ENCODE data around the gene ZNF121.
"Not testable (repeated sequence)": the region's sequence is repeated elsewhere in the genome, so short reads cannot be mapped to it uniquely, and the experiment has no call there.

The ZNF121 gene

GRCh38 chr19:9580728-9581127 is 3.6 kb downstream of the ZNF121 start:
- Histone ChIP-seq H3K4me1 (ENCODE audit: control insufficient read depth, insufficient read depth, low read length) (peaks cover 5% of the 10 kb centered on the region), H3K4me3 (ENCODE audit: low read depth, low read length) (peak overlapping the region; percentile 99), H3K36me3 (ENCODE audit: control insufficient read depth, insufficient read depth, low read length) (no peaks in the 10 kb centered on the region), H3K27me3 (ENCODE audit: control insufficient read depth, insufficient read depth, low read length) (no peaks in the 10 kb centered on the region), H3K9ac (ENCODE audit: low read depth, low read length) (no peak overlapping the region), H3K9me3 (ENCODE audit: control insufficient read depth, insufficient read depth, low read length) (no peaks in the 10 kb centered on the region)

DNA sequence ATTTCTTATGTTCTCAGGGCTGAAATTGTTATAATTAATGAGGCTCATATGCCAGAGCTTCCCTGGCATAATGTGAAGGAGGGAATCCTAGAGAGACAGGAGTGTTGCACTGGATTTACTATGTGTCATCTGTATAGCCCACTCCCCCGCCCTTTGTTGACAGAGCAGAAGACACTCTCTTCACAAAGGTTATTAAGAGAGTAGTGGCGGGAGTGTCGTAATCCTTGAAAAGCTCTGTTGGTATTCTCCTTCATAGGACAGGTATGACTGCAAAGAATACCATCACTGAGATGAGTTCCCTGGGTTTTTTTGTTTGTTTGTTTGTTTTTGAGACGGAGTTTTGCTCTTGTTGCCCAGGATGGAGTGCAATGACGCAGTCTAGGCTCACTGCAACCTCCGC is 14.0 kb downstream of the ZNF121 start:
- no peaks in the 10 kb centered on the region for H3K27me3 ChIP-seq (ENCODE audit: control insufficient read depth, insufficient read depth, low read length)
- H3K9ac ChIP-seq (ENCODE audit: low read depth, low read length) = no peak overlapping the region
- H3K36me3 ChIP-seq (ENCODE audit: control insufficient read depth, insufficient read depth, low read length) = peaks cover 36% of the 10 kb centered on the region
- no peaks in the 10 kb centered on the region for H3K4me1 ChIP-seq (ENCODE audit: control insufficient read depth, insufficient read depth, low read length)
- peaks cover 36% of the 10 kb centered on the region for H3K9me3 ChIP-seq (ENCODE audit: control insufficient read depth, insufficient read depth, low read length)
- H3K4me3 ChIP-seq (ENCODE audit: low read depth, low read length) = no peak overlapping the region

- Histone ChIP-seq H3K36me3 (ENCODE audit: control insufficient read depth, insufficient read depth, low read length) (peaks cover 37% of the 10 kb centered on the region), H3K4me1 (ENCODE audit: control insufficient read depth, insufficient read depth, low read length) (no peaks in the 10 kb centered on the region), H3K4me3 (ENCODE audit: low read depth, low read length) (no peak overlapping the region), H3K9ac (ENCODE audit: low read depth, low read length) (no peak overlapping the region), H3K9me3 (ENCODE audit: control insufficient read depth, insufficient read depth, low read length) (peaks cover 38% of the 10 kb centered on the region), H3K27me3 (ENCODE audit: control insufficient read depth, insufficient read depth, low read length) (no peaks in the 10 kb centered on the region)
Observed at GRCh38 chr19:9566729-9567128, 17.6 kb downstream of the ZNF121 start.

- Histone ChIP-seq H3K36me3 (ENCODE audit: control insufficient read depth, insufficient read depth, low read length) (peaks cover 37% of the 10 kb centered on the region), H3K9me3 (ENCODE audit: control insufficient read depth, insufficient read depth, low read length) (peaks cover 42% of the 10 kb centered on the region), H3K4me1 (ENCODE audit: control insufficient read depth, insufficient read depth, low read length) (no peaks in the 10 kb centered on the region), H3K4me3 (ENCODE audit: low read depth, low read length) (no peak overlapping the region), H3K9ac (ENCODE audit: low read depth, low read length) (no peak overlapping the region), H3K27me3 (ENCODE audit: control insufficient read depth, insufficient read depth, low read length) (no peaks in the 10 kb centered on the region)
Observed at GRCh38 chr19:9565900-9566705, 18.2 kb downstream of the ZNF121 start.

DNA sequence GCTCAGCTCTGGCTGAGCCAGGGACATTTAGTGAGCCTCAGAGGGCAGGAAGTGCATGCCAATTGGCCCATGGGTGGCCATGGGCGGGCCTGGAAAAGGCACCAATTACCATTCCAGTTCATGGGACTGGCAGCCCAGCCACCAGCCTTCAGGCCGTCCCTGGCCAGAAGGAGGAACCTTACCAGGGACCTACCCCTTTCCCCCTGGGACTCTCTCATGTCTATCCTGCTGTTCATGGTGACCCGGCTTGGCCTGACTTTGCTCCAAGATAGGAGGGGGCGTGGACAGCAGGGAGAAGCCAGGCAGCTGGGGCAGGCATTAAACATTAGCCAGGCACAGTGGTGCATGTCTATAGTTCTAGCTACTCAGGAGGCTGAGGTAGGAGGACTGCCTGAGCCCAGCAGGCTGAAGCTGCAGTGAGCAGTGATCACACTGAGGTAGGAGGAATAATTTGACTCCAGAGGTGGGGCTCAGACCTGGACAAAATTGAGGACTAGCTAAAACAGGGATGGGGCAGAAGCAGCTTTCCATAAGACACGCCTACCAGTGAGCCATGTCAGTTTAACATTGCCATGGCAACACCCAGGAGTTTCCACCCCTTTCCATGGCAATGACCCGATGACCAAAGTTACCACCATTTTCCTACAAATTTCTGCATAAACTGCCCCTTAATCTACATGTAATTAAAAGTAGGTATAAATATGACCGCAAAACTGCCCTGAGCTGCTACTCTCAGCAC is 31.6 kb downstream of the ZNF121 start:
- Histone ChIP-seq H3K9ac (ENCODE audit: low read depth, low read length) (no peak overlapping the region), H3K4me1 (ENCODE audit: control insufficient read depth, insufficient read depth, low read length) (no peaks in the 10 kb centered on the region), H3K27me3 (ENCODE audit: control insufficient read depth, insufficient read depth, low read length) (no peaks in the 10 kb centered on the region), H3K9me3 (ENCODE audit: control insufficient read depth, insufficient read depth, low read length) (no peaks in the 10 kb centered on the region), H3K4me3 (ENCODE audit: low read depth, low read length) (no peak overlapping the region), H3K36me3 (ENCODE audit: control insufficient read depth, insufficient read depth, low read length) (no peaks in the 10 kb centered on the region)

DNA sequence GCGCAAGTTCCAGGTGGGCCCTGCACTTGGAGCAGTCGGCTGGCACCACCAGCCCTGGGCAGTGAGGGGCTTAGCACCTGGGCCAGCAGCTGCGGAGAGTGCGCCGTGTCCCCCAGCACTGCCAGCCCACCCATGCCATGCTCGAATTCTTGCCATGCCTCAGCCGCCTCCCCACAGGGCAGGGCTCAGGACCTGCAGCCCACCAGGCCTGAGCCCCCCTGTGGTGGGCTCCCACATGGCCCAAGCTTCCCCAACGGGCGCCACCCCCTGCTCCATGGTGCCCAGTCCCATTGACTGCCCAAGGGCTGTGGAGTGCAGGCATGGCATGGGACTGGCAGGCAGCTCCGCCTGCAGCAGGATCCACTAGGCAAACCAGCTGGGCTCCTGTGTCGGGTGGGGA is 36.4 kb downstream of the ZNF121 start:
- Histone ChIP-seq H3K9me3 (ENCODE audit: control insufficient read depth, insufficient read depth, low read length) (peaks cover 5% of the 10 kb centered on the region), H3K36me3 (ENCODE audit: control insufficient read depth, insufficient read depth, low read length) (no peaks in the 10 kb centered on the region), H3K4me1 (ENCODE audit: control insufficient read depth, insufficient read depth, low read length) (no peaks in the 10 kb centered on the region), H3K27me3 (ENCODE audit: control insufficient read depth, insufficient read depth, low read length) (no peaks in the 10 kb centered on the region), H3K4me3 (ENCODE audit: low read depth, low read length) (no peak overlapping the region), H3K9ac (ENCODE audit: low read depth, low read length) (no peak overlapping the region)

GRCh38 chr19:9541281-9541680 is 43.0 kb downstream of the ZNF121 start:
- H3K9ac ChIP-seq (ENCODE audit: low read depth, low read length); H3K4me1 ChIP-seq (ENCODE audit: control insufficient read depth, insufficient read depth, low read length): not testable (repeated sequence)

DNA sequence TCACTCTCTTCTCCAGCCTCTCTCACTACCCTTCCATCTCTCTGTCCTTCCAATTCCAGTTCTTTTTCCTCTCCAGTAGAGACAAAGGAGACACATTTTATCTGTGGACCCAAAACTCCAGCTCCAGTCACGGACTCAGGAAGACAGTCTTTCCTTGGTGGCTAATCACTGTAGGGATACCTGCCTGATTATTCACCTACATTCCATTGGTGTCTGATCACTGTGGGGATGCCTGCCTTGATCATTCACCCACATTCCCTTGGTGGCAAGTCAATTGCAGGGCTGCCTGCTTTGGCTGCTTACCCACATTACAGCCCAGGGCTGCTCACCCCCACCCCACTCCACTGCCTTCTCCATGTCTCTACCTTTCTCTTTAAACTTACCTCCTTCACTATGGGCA is 44.4 kb downstream of the ZNF121 start:
- not testable (repeated sequence) for H3K4me3 ChIP-seq (ENCODE audit: low read depth, low read length)

More at GRCh38 chr19:9541281-9541680, 43.0 kb downstream of the ZNF121 start:
- H3K9me3 ChIP-seq (ENCODE audit: control insufficient read depth, insufficient read depth, low read length); H3K36me3 ChIP-seq (ENCODE audit: control insufficient read depth, insufficient read depth, low read length); H3K4me3 ChIP-seq (ENCODE audit: low read depth, low read length); H3K27me3 ChIP-seq (ENCODE audit: control insufficient read depth, insufficient read depth, low read length): not testable (repeated sequence)

DNA sequence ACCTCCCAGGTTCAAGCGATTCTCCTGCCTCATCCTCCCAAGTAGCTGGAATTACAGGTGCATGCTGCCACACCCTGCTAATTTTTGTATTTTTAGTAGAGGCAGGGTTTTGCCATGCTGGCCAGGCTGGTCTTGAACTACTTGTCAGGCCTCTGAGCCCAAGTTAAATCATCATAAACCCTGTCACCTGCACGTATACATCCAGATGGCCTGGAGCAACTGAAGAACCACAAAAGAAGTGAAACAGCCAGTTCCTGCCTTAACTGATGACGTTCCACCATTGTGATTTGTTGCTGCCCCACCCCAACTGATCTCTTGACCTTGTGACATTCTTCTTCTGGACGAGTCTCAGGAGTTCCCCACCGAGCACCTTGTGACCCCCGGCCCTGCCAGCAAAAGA is 45.1 kb downstream of the ZNF121 start:
- not testable (repeated sequence) for H3K27me3 ChIP-seq (ENCODE audit: control insufficient read depth, insufficient read depth, low read length); H3K4me1 ChIP-seq (ENCODE audit: control insufficient read depth, insufficient read depth, low read length); H3K9me3 ChIP-seq (ENCODE audit: control insufficient read depth, insufficient read depth, low read length); H3K9ac ChIP-seq (ENCODE audit: low read depth, low read length)
- Histone ChIP-seq H3K36me3 (ENCODE audit: control insufficient read depth, insufficient read depth, low read length) (peaks cover 17% of the 10 kb centered on the region), H3K4me3 (ENCODE audit: low read depth, low read length) (peak overlapping the region; percentile 98)

More for the DNA sequence above, 44.4 kb downstream of the ZNF121 start:
- H3K9me3 ChIP-seq (ENCODE audit: control insufficient read depth, insufficient read depth, low read length); H3K9ac ChIP-seq (ENCODE audit: low read depth, low read length); H3K4me1 ChIP-seq (ENCODE audit: control insufficient read depth, insufficient read depth, low read length); H3K27me3 ChIP-seq (ENCODE audit: control insufficient read depth, insufficient read depth, low read length): not testable (repeated sequence)
- H3K36me3 ChIP-seq (ENCODE audit: control insufficient read depth, insufficient read depth, low read length) = peaks cover 10% of the 10 kb centered on the region

DNA sequence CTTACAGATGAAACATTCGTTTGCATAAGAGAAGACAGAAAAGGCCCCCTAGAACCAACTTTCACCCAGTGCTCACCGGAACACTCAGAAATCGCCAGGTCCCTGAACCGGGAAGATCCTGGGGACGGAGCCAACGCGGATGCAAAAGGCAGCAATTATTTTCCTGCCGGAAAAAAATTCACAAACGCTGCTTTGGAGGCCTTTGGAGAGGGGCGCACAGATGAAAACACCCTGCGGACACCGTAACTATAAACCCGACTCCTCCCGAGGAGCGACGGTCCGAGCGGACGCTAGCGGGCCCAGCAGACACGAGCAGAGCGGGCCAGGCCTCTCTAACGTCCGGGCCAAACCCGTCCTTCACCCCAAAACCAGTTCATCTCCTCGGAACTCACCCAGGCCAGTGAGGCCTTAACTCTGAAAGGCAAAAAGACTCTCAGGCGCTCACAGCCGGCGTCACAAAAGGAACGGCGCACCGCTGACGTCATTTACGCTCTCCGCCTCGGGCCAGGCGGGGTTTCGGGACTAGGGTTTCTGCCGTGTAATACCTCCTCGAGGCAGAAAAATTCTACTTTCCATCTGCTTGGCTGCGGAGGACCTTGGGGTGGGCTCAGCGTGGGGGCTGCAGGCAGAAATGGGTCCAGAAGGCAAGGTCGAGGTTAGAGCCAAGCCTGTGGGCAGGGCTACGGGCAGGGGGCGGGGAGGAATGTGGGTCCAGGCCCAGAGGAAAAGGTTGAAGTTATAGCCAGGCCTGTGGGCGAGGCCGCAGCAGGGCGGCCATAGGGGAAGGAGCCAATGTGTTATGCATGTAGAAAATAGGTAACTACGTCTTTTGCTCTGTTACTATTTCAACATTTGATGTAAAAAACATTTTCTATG is 45.9 kb downstream of the ZNF121 start, which contains the start of gene ZNF426:
TSS of gene ZNF426 (minus strand) at position 463 of the 876 bp plus-strand sequence. CDS start 2,413 bp downstream, outside the sequence.
- Histone ChIP-seq H3K9me3 (ENCODE audit: control insufficient read depth, insufficient read depth, low read length) (peaks cover 4% of the 10 kb centered on the region), H3K4me1 (ENCODE audit: control insufficient read depth, insufficient read depth, low read length) (no peaks in the 10 kb centered on the region), H3K9ac (ENCODE audit: low read depth, low read length) (peak within 1 kb of the TSS; percentile 96), H3K27me3 (ENCODE audit: control insufficient read depth, insufficient read depth, low read length) (no peaks in the 10 kb centered on the region), H3K36me3 (ENCODE audit: control insufficient read depth, insufficient read depth, low read length) (peaks cover 25% of the 10 kb centered on the region), H3K4me3 (ENCODE audit: low read depth, low read length) (peak within 1 kb of the TSS; percentile 98)

DNA sequence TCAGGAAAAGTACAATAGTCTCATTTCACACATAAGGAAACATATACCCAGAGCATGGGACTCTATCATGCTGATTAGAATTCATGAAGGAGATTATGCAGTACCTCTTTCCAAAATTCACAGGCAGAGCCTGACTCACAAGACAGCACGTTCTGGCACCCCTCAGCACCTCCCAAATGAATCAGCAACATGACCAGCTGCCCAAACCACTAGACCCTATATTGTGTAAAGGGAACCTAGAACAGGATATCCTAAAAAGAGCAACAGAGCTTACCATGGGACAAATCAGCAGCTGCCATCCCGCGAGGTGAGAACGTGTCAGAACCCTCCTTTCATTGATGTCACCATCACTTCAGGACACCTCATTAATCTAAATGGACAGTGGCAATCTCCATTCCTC is 48.4 kb downstream of the ZNF121 start:
- H3K27me3 ChIP-seq (ENCODE audit: control insufficient read depth, insufficient read depth, low read length) = no peaks in the 10 kb centered on the region
- H3K36me3 ChIP-seq (ENCODE audit: control insufficient read depth, insufficient read depth, low read length) = peaks cover 50% of the 10 kb centered on the region
- H3K9ac ChIP-seq (ENCODE audit: low read depth, low read length) = no peak overlapping the region
- H3K4me1 ChIP-seq (ENCODE audit: control insufficient read depth, insufficient read depth, low read length) = no peaks in the 10 kb centered on the region
- no peak overlapping the region for H3K4me3 ChIP-seq (ENCODE audit: low read depth, low read length)
- peaks cover 10% of the 10 kb centered on the region for H3K9me3 ChIP-seq (ENCODE audit: control insufficient read depth, insufficient read depth, low read length)
